Calu3 (cell line): ENCODE data around the gene TRAF3. TPM values are rescaled to one million over a fixed set of nuclear protein-coding genes. Genes with fewer than 3 reads are reported as not detected.

Experiments used
- BruUV-seq: library from RNA; stranded (reverse); fragments of 400-500 nt; replicated peaks from 2 replicates; lab custom pipeline; 2021; lab: Mats Ljungman, UMichigan
- CTCF ChIA-PET: fragments of 300-600 bp; sonication (Branson Sonifier 250); formaldehyde crosslinking; loops from one replicate; lab custom pipeline; 2022; ENCODE audit warnings: antibody characterized with exemption; lab: Charles Lee
- DNase-seq: peaks from one replicate; pipeline ENCODE4 v3.0.0; 2022
- H3K27ac Mint-ChIP-seq: one replicate; pipeline ENCODE4 v1.8.0; 2022; ENCODE audit warnings: mixed read lengths; ENCODE audit not compliant: unreplicated experiment
- H3K27me3 Mint-ChIP-seq: one replicate; pipeline ENCODE4 v1.8.0; 2022; ENCODE audit warnings: mixed read lengths; ENCODE audit not compliant: unreplicated experiment
- H3K36me3 Mint-ChIP-seq: one replicate; pipeline ENCODE4 v1.8.0; 2022; ENCODE audit warnings: mild to moderate bottlenecking, moderate library complexity, mixed read lengths; ENCODE audit not compliant: insufficient read depth, unreplicated experiment
- H3K4me1 Mint-ChIP-seq: one replicate; pipeline ENCODE4 v1.8.0; 2022; ENCODE audit warnings: mild to moderate bottlenecking, low read depth, mixed read lengths; ENCODE audit not compliant: unreplicated experiment
- H3K4me3 Mint-ChIP-seq: one replicate; pipeline ENCODE4 v1.8.0; 2022; ENCODE audit warnings: mild to moderate bottlenecking, low read depth, moderate library complexity, mixed read lengths; ENCODE audit not compliant: unreplicated experiment
- H3K9me3 Mint-ChIP-seq: one replicate; pipeline ENCODE4 v1.8.0; 2022; ENCODE audit warnings: low read depth, mixed read lengths; ENCODE audit not compliant: unreplicated experiment
- intact Hi-C: fragments of 100-400 bp; cut with micrococcal nuclease; formaldehyde crosslinking; loops from one replicate; pipeline ENCODE4 v1.10.0; 2022; ENCODE audit not compliant: unreplicated experiment
- total RNA-seq: library from RNA; stranded (reverse); gene quantifications from 2 replicates; pipeline ENCODE4 v1.2.3, GENCODE V29; 2022
- TF ChIP-seq, protein P1 (sequence below): fragments of 200-600 bp; IDR thresholded peaks from one replicate; pipeline ENCODE4 v1.8.0; 2022; ENCODE audit warnings: antibody characterized with exemption; ENCODE audit not compliant: unreplicated experiment

TRAF3 gene
- total RNA-seq, 1 experiment from 2014 or later = 24.2 TPM

- Mint-ChIP-seq H3K27ac (no peak overlapping the region), H3K4me1 (peaks cover 15% of the 10 kb centered on the region), H3K4me3 (no peak overlapping the region), H3K27me3 (no peaks in the 10 kb centered on the region), H3K36me3 (no peaks in the 10 kb centered on the region), H3K9me3 (no peaks in the 10 kb centered on the region)
- TF ChIP-seq, protein P1, sequence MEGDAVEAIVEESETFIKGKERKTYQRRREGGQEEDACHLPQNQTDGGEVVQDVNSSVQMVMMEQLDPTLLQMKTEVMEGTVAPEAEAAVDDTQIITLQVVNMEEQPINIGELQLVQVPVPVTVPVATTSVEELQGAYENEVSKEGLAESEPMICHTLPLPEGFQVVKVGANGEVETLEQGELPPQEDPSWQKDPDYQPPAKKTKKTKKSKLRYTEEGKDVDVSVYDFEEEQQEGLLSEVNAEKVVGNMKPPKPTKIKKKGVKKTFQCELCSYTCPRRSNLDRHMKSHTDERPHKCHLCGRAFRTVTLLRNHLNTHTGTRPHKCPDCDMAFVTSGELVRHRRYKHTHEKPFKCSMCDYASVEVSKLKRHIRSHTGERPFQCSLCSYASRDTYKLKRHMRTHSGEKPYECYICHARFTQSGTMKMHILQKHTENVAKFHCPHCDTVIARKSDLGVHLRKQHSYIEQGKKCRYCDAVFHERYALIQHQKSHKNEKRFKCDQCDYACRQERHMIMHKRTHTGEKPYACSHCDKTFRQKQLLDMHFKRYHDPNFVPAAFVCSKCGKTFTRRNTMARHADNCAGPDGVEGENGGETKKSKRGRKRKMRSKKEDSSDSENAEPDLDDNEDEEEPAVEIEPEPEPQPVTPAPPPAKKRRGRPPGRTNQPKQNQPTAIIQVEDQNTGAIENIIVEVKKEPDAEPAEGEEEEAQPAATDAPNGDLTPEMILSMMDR = no peak
- CTCF ChIA-PET = interaction anchor here (1.0 kb wide), 1 partner anchor 155 kb away, joined by 3 read pairs; no protein-coding TSS in a partner anchor
- BruUV-seq = no TSS peak
- intact Hi-C loops = no loop called here
- DNase-seq = no peak
These were observed 72.5 kb downstream of the TRAF3 start for GRCh38 chr14:102849526-102850379.

DNA sequence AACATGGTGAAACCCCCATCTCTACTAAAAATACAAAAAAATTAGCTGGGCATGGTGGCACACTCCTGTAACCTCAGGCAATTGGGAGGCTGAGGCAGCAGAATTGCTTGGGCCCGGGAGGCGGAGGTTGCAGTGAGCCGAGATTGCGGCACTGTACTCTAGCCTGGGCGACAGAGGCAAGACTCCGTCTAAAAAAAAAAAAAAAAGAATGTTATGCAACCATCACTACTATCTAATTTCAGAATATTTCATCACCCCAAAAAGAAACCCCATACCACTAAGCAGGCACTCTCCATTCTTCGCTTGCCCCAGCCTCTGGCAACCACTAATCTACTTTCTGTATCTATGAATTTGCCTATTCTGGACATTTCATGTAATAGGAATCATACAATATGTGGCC, 76.4 kb downstream of the TRAF3 start:
- Mint-ChIP-seq H3K27me3 (no peaks in the 10 kb centered on the region), H3K9me3 (no peaks in the 10 kb centered on the region), H3K27ac (no peak overlapping the region), H3K4me1 (peaks cover 15% of the 10 kb centered on the region), H3K36me3 (no peaks in the 10 kb centered on the region), H3K4me3 (no peak overlapping the region)
- TF ChIP-seq, protein P1 = no peak
- intact Hi-C loops = loop anchor here (2.0 kb wide), 1 partner anchor 187 kb away; no protein-coding TSS in a partner anchor
- CTCF ChIA-PET = no interaction called here
- DNase-seq = no peak
- no TSS peak for BruUV-seq

GRCh38 chr14:102854091-102854703, 76.9 kb downstream of the TRAF3 start:
- peaks cover 9% of the 10 kb centered on the region for H3K4me1 Mint-ChIP-seq
- no peak overlapping the region for H3K27ac Mint-ChIP-seq
- H3K36me3 Mint-ChIP-seq = no peaks in the 10 kb centered on the region
- DNase-seq = no peak
- H3K9me3 Mint-ChIP-seq = no peaks in the 10 kb centered on the region
- TF ChIP-seq, protein P1 = no peak
- H3K4me3 Mint-ChIP-seq = no peak overlapping the region
- CTCF ChIA-PET = no interaction called here
- BruUV-seq = no TSS peak
- intact Hi-C loops = no loop called here
- H3K27me3 Mint-ChIP-seq = no peaks in the 10 kb centered on the region

DNA sequence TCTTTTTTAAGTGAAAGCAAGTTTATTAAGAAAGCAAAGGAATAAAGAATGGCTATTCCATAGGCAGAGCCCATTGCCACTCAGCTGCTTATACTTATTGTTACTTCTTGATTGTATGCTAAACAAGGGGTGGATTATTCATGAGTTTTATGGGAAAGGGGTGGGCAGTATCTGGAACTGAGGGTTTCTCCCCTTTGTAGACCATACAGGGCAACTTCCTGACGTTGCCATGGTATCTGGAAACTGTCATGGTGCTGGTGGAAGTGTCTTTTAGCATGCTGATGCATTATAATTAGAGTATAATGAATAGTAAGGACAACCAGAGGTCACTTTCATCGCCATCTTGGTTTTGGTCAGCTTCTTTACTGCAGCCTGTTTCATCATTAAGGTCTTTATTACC, 78.9 kb downstream of the TRAF3 start:
- Mint-ChIP-seq H3K36me3 (no peaks in the 10 kb centered on the region), H3K9me3 (no peaks in the 10 kb centered on the region), H3K27me3 (no peaks in the 10 kb centered on the region), H3K4me1 (no peaks in the 10 kb centered on the region), H3K27ac (no peak overlapping the region), H3K4me3 (no peak overlapping the region)
- DNase-seq = no peak
- CTCF ChIA-PET = no interaction called here
- intact Hi-C loops = no loop called here
- TF ChIP-seq, protein P1 = no peak
- BruUV-seq = no TSS peak
